Activated naive CD4-positive, alpha-beta T cell treated with anti-CD3 and anti-CD28 coated beads, Interleukin-2, amount 50 U/mL, for 24 hours (primary cell): ENCODE results near the gene SSH3.
A peak's percentile ranks its signal among the peaks of the same experiment; 100 is the strongest.
"Not testable (repeated sequence)": the region's sequence is repeated elsewhere in the genome, so short reads cannot be mapped to it uniquely, and the experiment has no call there.

Source experiments
- H3K27ac Mint-ChIP-seq: one replicate; pipeline ENCODE4 v1.8.0; 2021; ENCODE audit warnings: mild to moderate bottlenecking, mixed read lengths
- H3K27me3 Mint-ChIP-seq: one replicate; pipeline ENCODE4 v1.8.0; 2021; ENCODE audit warnings: mixed read lengths
- H3K36me3 Mint-ChIP-seq: one replicate; pipeline ENCODE4 v1.8.0; 2021; ENCODE audit warnings: mixed read lengths
- H3K4me1 Mint-ChIP-seq: one replicate; pipeline ENCODE4 v1.8.0; 2021; ENCODE audit warnings: mixed read lengths
- H3K4me3 Mint-ChIP-seq: one replicate; pipeline ENCODE4 v1.8.0; 2021; ENCODE audit warnings: mild to moderate bottlenecking, mixed read lengths
- H3K9me3 Mint-ChIP-seq: one replicate; pipeline ENCODE4 v1.8.0; 2021; ENCODE audit warnings: mixed read lengths

Gene SSH3

DNA sequence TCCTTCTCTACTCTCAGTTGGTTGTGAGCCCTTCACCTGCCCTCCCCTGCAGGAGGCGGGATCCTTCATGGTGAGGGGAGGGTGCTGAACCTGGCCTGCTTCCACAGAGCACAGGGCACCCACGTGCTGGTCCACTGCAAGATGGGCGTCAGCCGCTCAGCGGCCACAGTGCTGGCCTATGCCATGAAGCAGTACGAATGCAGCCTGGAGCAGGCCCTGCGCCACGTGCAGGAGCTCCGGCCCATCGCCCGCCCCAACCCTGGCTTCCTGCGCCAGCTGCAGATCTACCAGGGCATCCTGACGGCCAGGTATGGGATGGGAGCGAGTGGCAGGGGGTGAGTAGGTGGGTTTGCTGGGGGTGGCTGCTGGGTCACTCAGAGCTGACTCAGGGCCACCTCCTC is 6.3 kb downstream of the SSH3 start:
- Mint-ChIP-seq H3K27me3 (no peaks in the 10 kb centered on the region), H3K4me3 (no peak overlapping the region), H3K27ac (no peak overlapping the region), H3K9me3 (no peaks in the 10 kb centered on the region), H3K4me1 (peaks cover 33% of the 10 kb centered on the region), H3K36me3 (no peaks in the 10 kb centered on the region)

DNA sequence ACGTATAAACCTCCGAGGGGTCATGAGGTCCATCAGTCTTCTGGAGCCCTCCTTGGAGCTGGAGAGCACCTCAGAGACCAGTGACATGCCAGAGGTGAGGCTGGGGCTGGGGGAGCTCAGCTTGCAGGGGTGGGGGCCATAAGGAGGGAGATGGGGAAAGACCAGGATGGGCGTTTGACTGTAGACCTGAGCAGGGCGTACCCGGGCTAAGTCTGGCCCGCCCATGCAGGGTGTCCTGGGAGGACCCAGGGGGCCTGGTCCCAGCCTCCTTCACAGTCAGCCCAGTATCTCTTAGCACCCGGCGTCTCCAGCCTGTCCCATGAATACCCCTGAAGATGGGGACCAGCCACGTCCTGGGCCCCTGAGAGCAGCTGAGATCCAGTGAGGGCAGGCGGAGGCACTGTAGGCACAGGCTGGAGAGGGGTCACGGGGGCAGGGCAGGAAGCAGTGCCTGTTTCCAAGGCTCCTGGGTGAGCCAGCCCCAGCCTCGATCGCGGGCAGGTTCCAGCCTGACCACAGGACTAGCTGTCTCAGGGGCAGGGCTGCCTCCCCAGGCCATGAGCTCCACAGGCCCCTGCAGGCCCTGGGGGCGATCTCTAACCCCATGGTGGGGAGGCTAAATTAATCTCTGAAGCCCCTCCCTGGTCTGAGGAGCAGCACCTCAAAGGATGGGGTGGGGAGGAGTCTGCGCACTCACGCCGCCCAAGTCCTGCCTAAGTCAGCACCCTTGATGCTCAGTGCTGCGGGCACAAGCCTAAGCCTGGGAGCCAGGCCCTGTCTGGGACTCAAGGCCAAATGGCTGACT is 7.1 kb downstream of the SSH3 start:
- Mint-ChIP-seq H3K4me1 (peaks cover 35% of the 10 kb centered on the region), H3K4me3 (no peak overlapping the region), H3K27me3 (no peaks in the 10 kb centered on the region), H3K9me3 (no peaks in the 10 kb centered on the region), H3K27ac (peak overlapping the region; percentile 35), H3K36me3 (no peaks in the 10 kb centered on the region)

DNA sequence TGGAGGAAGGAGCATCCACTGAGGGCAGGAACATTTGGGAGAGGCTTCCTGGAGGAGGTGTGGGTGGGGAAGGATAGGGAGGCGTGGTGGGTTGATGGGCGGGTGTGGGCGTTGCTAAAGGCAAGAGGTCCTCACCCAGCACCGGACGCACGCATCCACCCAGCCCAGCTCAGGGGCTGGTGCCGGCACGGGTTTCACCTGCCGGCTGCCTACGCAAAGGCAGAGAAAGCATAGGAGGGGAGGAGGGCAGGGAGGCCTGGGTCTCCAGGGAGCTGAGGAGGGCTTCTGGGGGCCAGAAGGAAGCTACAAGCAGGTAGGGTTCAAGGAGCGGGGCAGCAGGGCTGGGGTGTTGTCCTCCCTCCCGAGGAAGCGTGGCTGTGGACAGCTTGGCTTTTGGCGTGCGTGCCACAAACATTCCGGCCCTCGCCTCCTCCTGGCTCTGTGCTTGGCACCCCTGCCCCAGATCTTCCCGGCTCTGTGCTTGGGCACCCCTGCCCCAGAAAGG is 7.8 kb downstream of the SSH3 start:
- no peaks in the 10 kb centered on the region for H3K36me3 Mint-ChIP-seq
- no peaks in the 10 kb centered on the region for H3K9me3 Mint-ChIP-seq
- peak overlapping the region; percentile 35 for H3K27ac Mint-ChIP-seq
- no peaks in the 10 kb centered on the region for H3K27me3 Mint-ChIP-seq
- no peak overlapping the region for H3K4me3 Mint-ChIP-seq
- peaks cover 39% of the 10 kb centered on the region for H3K4me1 Mint-ChIP-seq

DNA sequence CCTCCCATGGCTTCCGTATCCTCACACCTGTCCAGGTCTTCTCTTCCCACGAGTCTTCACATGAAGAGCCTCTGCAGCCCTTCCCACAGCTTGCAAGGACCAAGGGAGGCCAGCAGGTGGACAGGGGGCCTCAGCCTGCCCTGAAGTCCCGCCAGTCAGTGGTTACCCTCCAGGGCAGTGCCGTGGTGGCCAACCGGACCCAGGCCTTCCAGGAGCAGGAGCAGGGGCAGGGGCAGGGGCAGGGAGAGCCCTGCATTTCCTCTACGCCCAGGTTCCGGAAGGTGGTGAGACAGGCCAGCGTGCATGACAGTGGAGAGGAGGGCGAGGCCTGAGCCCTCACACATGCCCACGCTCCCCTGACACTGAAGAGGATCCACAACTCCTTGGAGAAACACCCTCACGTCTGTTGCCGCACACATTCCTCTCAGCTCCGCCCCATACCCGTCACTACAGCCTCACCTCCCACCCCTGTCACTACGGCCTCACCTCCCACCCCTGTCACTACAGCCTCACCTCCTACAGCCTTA is 8.3 kb downstream of the SSH3 start:
- H3K36me3 Mint-ChIP-seq: no peaks in the 10 kb centered on the region
- H3K4me3 Mint-ChIP-seq: no peak overlapping the region
- peaks cover 39% of the 10 kb centered on the region for H3K4me1 Mint-ChIP-seq
- H3K9me3 Mint-ChIP-seq: no peaks in the 10 kb centered on the region
- peak overlapping the region; percentile 30 for H3K27ac Mint-ChIP-seq
- H3K27me3 Mint-ChIP-seq: no peaks in the 10 kb centered on the region

DNA sequence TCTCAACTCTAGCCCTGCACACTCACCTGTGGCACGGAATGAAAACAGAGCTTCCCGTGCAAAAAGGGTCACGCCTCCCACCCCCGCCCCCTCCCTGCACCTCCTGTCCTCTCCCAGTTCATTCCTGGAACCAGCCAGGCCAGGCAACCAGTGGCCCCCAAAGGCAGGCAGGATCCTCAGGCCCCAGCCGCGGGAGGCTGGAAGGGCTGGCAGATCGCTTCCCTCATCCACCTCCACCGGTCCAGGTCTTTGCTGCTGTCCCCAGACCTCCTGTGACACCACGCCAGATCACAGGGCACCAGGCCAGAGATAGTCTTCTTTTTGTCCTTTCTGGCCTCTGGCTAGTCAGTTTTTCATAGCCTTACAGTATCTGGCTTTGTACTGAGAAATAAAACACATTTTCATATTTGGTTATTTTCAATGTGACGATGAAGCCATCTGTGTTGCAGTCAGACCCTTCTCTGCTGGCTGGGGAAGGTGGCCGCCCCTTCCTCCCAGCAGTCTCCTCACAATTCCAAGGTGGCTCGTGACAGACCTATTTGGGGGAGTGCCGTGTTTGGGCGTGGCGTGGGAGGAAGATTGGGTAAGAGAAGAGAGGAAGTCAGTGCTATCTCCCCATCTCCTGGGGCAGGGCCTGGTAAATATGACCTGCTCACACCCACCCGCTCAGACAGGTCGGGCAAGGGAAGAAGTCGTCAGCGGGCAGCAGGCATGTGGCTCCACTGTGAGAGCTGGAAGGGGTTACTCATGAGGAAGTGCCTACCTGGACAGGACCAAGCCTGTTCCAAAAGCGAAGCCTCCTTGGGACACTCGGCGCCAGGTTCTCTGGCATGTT is 9.1 kb downstream of the SSH3 start:
- H3K36me3 Mint-ChIP-seq: no peaks in the 10 kb centered on the region
- peak overlapping the region; percentile 59 for H3K4me3 Mint-ChIP-seq
- no peaks in the 10 kb centered on the region for H3K27me3 Mint-ChIP-seq
- no peaks in the 10 kb centered on the region for H3K9me3 Mint-ChIP-seq
- peaks cover 42% of the 10 kb centered on the region for H3K4me1 Mint-ChIP-seq
- peak overlapping the region; percentile 97 for H3K27ac Mint-ChIP-seq

DNA sequence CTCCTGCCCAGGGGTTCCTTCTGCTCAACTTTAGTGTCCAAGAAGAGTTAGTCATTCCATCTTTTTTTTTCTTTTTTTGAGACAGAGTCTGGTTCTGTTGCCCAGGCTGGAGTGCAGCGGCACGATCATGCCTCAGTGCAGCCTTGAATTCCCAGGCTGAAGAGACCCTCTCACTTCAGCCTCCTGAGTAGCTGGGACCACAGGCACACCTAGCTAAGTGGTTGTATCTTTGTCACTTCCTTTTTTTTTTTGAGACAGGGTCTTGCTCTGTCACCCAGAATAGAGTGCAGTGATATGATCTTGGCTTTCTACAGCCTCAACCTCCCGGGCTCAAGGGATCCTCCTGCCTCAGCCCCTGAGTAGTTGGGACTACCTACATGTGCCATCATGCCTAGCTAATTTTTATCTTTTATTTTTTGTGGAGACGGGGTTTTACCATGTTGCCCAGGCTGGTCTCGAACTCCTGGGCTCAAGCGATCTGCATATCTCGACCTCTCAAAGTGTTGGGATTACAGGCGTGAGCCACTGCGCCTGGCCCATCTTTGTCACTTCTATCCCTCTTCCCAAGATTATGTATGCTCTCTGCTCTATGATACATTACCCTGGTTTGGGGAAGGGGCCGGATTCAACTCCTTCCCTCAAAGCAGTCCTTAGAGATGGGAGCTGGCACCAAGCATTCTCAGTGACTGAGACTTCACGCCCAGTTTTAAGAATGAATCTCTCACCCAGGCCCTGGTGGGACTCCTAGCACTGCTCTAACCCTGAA is 10.0 kb downstream of the SSH3 start:
- H3K27me3 Mint-ChIP-seq: no peaks in the 10 kb centered on the region
- no peaks in the 10 kb centered on the region for H3K9me3 Mint-ChIP-seq
- H3K27ac Mint-ChIP-seq: peak overlapping the region; percentile 97
- peaks cover 48% of the 10 kb centered on the region for H3K4me1 Mint-ChIP-seq
- H3K36me3 Mint-ChIP-seq: no peaks in the 10 kb centered on the region
- peak overlapping the region; percentile 12 for H3K4me3 Mint-ChIP-seq

DNA sequence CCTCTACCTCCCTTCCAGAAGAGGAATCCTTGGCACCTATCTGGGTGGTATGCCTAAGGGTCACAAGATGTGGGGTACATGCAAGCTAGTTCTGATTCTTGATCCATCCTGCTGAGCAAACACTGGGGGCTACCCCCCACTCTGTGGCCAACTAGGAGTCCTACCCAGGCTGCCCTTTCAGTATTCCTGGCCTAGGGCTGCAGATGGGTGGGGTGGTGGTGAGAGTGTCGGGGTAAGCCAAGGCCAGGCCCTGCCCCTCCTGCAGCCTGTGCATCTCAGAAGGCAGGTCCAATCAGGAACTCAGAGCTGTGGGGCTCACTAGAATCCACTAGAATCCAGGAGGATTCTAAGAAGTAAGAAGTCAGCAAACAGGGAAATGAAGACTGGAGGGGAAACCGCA is 10.9 kb downstream of the SSH3 start:
- H3K9me3 Mint-ChIP-seq: no peaks in the 10 kb centered on the region
- H3K27me3 Mint-ChIP-seq: no peaks in the 10 kb centered on the region
- H3K4me3 Mint-ChIP-seq: no peak overlapping the region
- peak overlapping the region; percentile 79 for H3K27ac Mint-ChIP-seq
- peaks cover 54% of the 10 kb centered on the region for H3K4me1 Mint-ChIP-seq
- H3K36me3 Mint-ChIP-seq: no peaks in the 10 kb centered on the region

DNA sequence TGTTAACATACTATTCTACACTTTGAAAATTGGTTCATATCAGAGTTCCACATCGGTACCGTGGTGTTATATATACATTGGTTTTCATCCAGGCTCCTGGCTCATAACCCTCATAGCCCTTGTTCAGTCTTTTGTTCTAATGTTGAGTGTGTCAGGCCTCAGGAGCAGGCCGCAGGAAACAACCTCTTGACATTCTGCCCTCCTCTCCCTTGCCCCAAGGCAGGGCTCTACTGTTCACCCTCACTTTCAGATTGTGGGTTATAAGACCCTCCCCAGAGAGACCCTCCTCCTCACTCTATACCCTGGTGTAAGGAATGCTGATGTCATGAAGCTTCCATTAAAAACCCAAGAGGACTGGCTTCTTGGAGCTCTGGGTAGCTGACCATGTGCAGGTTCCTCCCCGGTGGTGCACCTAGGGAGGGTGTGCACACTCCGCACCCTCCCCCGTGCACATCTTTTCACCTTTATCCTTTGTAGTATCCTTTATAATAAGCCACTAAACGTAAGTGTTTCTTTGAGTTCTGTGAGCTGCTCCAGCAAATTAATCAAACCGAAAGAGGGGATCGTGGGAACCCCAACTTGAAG is 12.1 kb downstream of the SSH3 start:
- no peak overlapping the region for H3K27ac Mint-ChIP-seq
- H3K4me3 Mint-ChIP-seq: peak overlapping the region; percentile 57
- H3K4me1 Mint-ChIP-seq: peaks cover 54% of the 10 kb centered on the region
- H3K27me3 Mint-ChIP-seq: no peaks in the 10 kb centered on the region
- H3K36me3 Mint-ChIP-seq: no peaks in the 10 kb centered on the region
- H3K9me3 Mint-ChIP-seq: no peaks in the 10 kb centered on the region

DNA sequence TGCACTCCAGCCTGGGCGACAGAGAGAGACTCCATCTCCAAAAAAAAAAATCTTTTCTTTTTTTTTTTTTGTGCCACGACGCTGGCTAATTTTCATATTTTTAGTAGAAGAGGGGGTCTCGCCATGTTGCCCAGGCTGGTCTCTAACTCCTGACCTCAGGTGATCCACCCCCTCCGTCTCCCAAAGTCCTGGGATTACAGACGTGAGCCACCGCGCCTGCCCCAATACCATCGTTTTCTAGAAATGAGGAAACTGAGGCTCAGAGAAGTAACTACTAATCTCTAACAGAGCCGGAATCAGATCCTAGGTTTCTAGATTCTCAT is 13.5 kb downstream of the SSH3 start:
- no peaks in the 10 kb centered on the region for H3K9me3 Mint-ChIP-seq
- no peaks in the 10 kb centered on the region for H3K27me3 Mint-ChIP-seq
- peak overlapping the region; percentile 99 for H3K4me3 Mint-ChIP-seq
- no peaks in the 10 kb centered on the region for H3K36me3 Mint-ChIP-seq
- peaks cover 50% of the 10 kb centered on the region for H3K4me1 Mint-ChIP-seq
- peak overlapping the region; percentile 90 for H3K27ac Mint-ChIP-seq

DNA sequence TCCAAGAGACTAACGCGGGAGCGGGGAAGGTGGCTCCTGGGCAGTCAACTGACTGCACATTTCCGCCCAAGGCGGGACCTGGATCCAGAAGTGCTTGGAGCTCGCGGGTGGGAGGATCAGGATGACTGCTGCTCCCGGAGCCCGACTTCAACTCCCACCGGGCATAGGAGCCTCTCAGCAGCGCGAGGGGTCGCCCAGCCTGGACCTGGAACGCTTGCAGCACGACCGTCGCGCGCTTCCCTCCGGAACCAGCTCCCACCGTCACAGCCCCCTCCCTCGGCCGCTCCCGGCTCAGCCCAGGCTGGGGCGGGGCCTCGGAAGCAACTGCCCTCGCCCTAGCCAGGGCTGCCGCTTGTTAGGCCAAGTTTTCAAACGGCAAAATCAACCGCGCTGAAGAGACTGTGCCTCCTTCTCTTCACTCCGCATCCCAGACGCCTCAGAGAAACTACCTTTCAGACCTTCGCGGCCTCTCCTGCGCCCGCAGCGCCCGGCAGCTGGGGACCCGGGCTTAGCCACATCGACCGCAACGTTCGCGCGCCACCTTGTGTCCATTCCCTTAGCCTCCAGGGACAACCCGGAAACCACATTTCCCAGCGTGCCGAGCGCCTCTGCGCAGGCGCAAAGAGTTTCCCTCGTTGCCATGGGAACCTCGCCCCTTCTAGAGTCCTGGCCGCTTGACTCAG is 14.0 kb downstream of the SSH3 start:
- H3K4me3 Mint-ChIP-seq: peak overlapping the region; percentile 99
- H3K9me3 Mint-ChIP-seq: no peaks in the 10 kb centered on the region
- peaks cover 45% of the 10 kb centered on the region for H3K4me1 Mint-ChIP-seq
- H3K27me3 Mint-ChIP-seq: no peaks in the 10 kb centered on the region
- H3K27ac Mint-ChIP-seq: peak overlapping the region; percentile 90
- no peaks in the 10 kb centered on the region for H3K36me3 Mint-ChIP-seq

DNA sequence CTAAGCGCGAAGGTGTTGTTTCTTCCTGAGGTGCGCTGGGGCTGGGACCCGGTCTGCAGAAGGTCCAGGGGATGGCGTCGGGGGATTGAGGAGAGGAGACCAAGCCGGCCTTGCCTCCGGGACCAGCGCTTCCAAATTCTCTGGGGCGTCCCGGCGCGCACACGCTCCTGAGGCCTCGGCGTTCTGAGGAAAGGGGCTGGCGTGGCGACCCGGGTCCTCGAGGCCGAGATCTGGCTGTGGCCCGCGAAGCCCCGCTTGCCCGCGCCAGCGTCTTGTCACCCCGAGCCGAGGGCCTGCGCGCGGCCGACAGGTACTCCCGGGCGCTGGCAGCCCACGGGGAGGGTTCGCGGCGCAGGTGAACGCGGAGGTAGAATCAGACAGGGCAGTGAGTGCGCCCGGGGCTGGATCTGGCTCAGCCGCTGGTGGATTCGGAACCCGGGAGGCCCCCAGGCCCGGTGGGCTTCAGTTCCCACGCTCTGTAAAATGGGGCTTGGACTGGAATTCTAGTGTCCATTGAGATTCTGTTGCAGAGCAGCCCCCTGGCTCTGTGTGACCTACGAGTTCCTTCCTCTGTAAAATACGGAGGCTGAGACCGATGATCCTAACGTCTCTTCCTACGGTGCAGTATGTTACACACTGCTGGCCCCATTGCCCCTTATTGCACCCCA is 14.7 kb downstream of the SSH3 start:
- Mint-ChIP-seq H3K9me3 (no peaks in the 10 kb centered on the region), H3K27ac (peak overlapping the region; percentile 90), H3K27me3 (no peaks in the 10 kb centered on the region), H3K4me3 (peak overlapping the region; percentile 99), H3K4me1 (peaks cover 38% of the 10 kb centered on the region), H3K36me3 (no peaks in the 10 kb centered on the region)

DNA sequence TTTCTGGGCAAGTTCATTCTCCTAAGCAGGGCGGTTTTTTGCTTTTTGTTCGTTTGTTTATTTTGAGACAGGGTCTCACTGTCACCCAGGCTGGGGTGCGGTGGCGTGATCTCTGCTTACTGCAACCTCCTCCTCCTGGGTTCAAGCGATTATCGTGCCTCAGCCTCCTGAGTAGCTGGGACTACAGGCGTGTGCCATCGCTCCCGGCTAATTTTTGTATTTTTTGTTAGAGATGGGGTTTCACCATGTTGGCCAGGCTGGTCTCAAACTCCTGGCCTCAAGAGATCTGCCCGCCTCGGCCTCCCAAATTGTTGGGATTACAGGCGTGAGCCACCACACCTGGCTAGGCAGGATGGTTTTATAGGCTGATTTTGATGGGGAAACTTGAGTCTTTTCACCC is 15.5 kb downstream of the SSH3 start:
- H3K27ac Mint-ChIP-seq: peak overlapping the region; percentile 25
- not testable (repeated sequence) for H3K27me3 Mint-ChIP-seq

DNA sequence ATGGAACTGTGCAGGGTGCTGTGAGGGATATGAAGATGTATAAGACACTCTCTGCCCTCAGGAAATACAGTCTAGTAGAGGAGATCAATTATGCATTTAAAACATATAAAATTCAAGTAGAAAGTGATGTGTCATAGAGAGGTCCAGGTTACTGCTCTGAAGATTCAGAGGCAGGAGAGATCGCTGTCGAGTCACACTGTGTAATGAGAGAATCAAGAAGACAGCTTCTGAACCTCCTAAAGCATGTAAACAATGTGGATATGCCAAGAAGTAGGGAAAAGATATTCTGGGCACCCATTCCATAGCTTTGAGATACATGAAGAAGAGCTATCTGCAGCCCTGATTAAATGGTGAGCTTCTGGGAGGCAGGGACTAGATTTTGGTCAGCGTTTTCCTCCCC is 16.7 kb downstream of the SSH3 start:
- H3K36me3 Mint-ChIP-seq: no peaks in the 10 kb centered on the region
- no peaks in the 10 kb centered on the region for H3K27me3 Mint-ChIP-seq
- H3K9me3 Mint-ChIP-seq: no peaks in the 10 kb centered on the region
- H3K4me1 Mint-ChIP-seq: peaks cover 26% of the 10 kb centered on the region
- H3K27ac Mint-ChIP-seq: no peak overlapping the region
- no peak overlapping the region for H3K4me3 Mint-ChIP-seq

More for the DNA sequence above, 15.5 kb downstream of the SSH3 start:
- Mint-ChIP-seq H3K4me3 (peak overlapping the region; percentile 99), H3K4me1 (peaks cover 31% of the 10 kb centered on the region)
- not testable (repeated sequence) for H3K9me3 Mint-ChIP-seq, H3K36me3 Mint-ChIP-seq

DNA sequence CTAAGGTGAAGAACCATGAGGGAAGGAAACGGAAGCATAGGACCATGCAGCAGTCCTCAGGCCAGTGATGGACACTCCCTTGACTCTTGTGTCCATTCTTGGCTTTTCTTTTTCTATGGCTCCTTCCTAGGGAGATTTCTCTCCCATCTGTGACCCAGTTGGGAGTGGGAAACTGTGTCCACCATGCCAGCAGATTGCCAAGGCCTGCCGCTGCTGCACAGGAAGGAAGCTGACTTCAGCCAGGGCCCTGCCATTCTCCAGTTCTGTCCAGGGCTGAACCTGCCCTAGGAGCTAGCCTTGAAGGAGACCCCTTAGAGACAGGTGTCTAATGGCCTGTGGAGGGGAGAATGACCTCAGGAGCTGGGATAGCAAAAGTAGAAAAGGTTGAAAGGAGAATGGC is 17.4 kb downstream of the SSH3 start:
- Mint-ChIP-seq H3K27me3 (no peaks in the 10 kb centered on the region), H3K4me1 (peaks cover 19% of the 10 kb centered on the region), H3K9me3 (no peaks in the 10 kb centered on the region), H3K27ac (no peak overlapping the region), H3K36me3 (no peaks in the 10 kb centered on the region), H3K4me3 (no peak overlapping the region)
